ENCODE results near the gene KDELR3. TPM values are rescaled to one million over a fixed set of nuclear protein-coding genes. Genes with fewer than 3 reads are reported as not detected.

Gene KDELR3
- total RNA-seq, 4 donors from 2014 or later, result 3.5 to 12.9 (median 7.0) TPM

DNA sequence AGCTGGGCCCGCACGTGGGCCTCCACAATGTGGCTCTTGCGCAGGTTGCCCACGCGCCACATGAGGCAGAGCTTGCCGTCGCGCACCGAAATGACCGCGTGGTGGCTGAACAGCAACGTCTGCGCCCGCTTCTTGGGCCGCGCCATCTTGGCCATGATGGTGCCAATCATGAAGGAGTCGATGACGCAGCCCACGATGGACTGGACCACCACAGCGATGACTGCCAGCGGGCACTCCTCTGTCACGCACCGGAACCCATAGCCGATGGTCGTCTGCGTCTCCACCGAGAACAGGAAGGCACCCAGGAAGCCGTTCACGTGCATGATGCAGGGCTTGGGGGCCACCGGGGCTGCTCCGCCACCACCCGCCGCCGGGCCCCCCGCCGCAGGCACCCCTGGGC is 40.4 kb upstream of the KDELR3 start:
- DNase-seq (ENCODE audit: extremely low spot score), result no peak
- Histone ChIP-seq H3K36me3 (peaks cover 0 to 5% (median 0%) of the 10 kb centered on the region in 4 donors), H3K4me1 (peaks cover 0 to 7% (median 5%) of the 10 kb centered on the region in 4 donors), H3K27me3 (no peaks in the 10 kb centered on the region), H3K27ac (replicated peaks in 1 of 4) (no peak overlapping the region), H3K4me3 (no peak overlapping the region), H3K9me3 (no peaks in the 10 kb centered on the region)
- TF ChIP-seq EP300 (IDR thresholded peaks at IDR 0.05) (no peak), POLR2A (IDR thresholded peaks at IDR 0.05; ENCODE audit: low read depth) (no peak), POLR2AphosphoS5 (IDR thresholded peaks at IDR 0.05) (no peak)
- TF ChIP-seq, protein P1, sequence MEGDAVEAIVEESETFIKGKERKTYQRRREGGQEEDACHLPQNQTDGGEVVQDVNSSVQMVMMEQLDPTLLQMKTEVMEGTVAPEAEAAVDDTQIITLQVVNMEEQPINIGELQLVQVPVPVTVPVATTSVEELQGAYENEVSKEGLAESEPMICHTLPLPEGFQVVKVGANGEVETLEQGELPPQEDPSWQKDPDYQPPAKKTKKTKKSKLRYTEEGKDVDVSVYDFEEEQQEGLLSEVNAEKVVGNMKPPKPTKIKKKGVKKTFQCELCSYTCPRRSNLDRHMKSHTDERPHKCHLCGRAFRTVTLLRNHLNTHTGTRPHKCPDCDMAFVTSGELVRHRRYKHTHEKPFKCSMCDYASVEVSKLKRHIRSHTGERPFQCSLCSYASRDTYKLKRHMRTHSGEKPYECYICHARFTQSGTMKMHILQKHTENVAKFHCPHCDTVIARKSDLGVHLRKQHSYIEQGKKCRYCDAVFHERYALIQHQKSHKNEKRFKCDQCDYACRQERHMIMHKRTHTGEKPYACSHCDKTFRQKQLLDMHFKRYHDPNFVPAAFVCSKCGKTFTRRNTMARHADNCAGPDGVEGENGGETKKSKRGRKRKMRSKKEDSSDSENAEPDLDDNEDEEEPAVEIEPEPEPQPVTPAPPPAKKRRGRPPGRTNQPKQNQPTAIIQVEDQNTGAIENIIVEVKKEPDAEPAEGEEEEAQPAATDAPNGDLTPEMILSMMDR (IDR thresholded peaks at IDR 0.05), result no peak
- 87% methylated on average over 5 of the region's 36 CpGs for WGBS
- intact Hi-C loops (cut with DNase I), result no loop called here

DNA sequence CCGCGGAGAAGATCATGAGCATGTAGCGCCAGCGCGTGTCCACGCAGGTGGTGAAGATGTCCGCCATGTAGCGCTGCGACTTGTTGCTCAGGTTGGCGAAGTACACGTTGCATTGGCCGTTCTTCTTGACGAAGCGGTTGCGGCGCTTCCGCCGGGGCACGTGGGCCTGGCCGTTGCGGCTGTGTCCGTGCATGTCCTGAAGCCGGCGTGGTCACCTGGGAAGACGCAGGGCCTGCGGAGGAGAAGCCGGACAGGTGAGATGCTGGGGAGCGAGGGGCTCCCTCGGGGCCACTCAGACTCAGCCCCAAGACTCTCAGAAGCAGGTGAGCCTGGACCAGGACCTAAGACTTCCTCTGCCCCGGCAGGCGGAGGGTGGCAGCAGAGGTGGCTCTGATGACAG is 40.0 kb upstream of the KDELR3 start:
- no peak for DNase-seq (ENCODE audit: extremely low spot score)
- no peaks in the 10 kb centered on the region for H3K27me3 ChIP-seq
- 97% methylated on average over 25 of the region's 31 CpGs for WGBS
- intact Hi-C loops (cut with DNase I), result no loop called here
- no peak overlapping the region for H3K4me3 ChIP-seq
- TF ChIP-seq EP300 (IDR thresholded peaks at IDR 0.05) (no peak), POLR2A (IDR thresholded peaks at IDR 0.05; ENCODE audit: low read depth) (no peak), POLR2AphosphoS5 (IDR thresholded peaks at IDR 0.05) (no peak)
- TF ChIP-seq, protein P1 (IDR thresholded peaks at IDR 0.05), result no peak
- no peaks in the 10 kb centered on the region for H3K9me3 ChIP-seq
- H3K4me1 ChIP-seq, result peaks cover 0 to 7% (median 4%) of the 10 kb centered on the region in 4 donors
- H3K27ac ChIP-seq (replicated peaks in 1 of 4), result no peak overlapping the region
- peaks cover 0 to 5% (median 0%) of the 10 kb centered on the region in 4 donors for H3K36me3 ChIP-seq

DNA sequence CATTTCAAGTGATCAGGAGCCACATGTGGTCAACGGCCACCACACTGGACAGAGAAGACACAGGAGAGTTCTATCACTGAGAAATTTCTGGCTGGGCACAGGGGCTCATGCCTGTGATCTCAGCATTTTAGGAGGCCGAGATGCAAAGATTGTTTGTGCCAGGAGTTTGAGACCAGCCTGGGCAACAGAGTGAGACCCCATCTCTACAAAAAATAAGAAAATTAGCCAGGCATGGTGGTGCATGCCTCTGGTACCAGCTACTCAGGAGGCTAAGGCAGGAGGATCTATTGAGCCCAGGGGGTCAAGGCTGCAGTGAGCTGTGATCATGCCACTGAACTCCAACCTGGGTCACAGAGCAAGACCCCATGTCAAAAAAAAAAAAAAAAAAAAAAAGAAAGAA is 39.2 kb upstream of the KDELR3 start:
- H3K4me1 ChIP-seq, result peaks cover 0 to 7% (median 3%) of the 10 kb centered on the region in 4 donors
- no peaks in the 10 kb centered on the region for H3K9me3 ChIP-seq
- 94% methylated on average over 2 of the region's 2 CpGs for WGBS
- no peak for DNase-seq (ENCODE audit: extremely low spot score)
- intact Hi-C loops (cut with DNase I), result no loop called here
- H3K4me3 ChIP-seq, result no peak overlapping the region
- H3K27ac ChIP-seq (replicated peaks in 1 of 4), result no peak overlapping the region
- TF ChIP-seq POLR2A (IDR thresholded peaks at IDR 0.05; ENCODE audit: low read depth), result no peak
- TF ChIP-seq EP300 (IDR thresholded peaks at IDR 0.05), result no peak
- H3K36me3 ChIP-seq, result peaks cover 0 to 5% (median 0%) of the 10 kb centered on the region in 4 donors
- H3K27me3 ChIP-seq, result no peaks in the 10 kb centered on the region

DNA sequence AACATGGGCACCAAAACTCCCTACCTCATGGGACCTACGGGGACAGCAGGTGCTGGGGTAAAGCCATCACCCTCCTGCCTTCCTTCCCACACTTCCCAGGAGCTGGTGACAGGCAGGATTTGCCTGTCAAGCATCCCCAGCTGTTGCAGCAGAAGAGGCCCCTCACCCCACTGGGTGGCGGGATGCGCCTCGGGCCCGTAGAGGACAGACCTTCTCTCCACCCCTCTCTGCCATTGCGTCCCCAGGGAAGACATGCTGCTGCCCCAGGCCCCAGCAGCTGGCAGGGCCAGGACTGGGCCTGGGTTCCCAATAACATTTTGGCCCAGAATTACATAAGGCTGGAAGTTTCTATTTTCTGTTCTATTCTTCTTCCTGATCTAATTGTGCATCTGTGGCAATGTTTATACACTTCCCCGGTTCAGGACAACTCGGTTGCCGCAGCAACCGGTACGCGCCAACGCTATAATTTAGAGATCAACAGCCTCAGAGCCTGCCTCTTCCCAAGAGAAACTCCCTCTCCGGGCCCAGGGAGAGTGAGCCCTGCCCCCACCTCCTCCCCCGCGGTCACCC is 38.3 kb upstream of the KDELR3 start:
- no peak for DNase-seq (ENCODE audit: extremely low spot score)
- WGBS, result 52% methylated on average over 16 of the region's 16 CpGs
- Histone ChIP-seq H3K4me3 (no peak overlapping the region), H3K4me1 (peaks cover 0 to 7% (median 3%) of the 10 kb centered on the region in 4 donors), H3K36me3 (peaks cover 0 to 5% (median 0%) of the 10 kb centered on the region in 4 donors), H3K27ac (replicated peaks in 1 of 4) (no peak overlapping the region), H3K9me3 (no peaks in the 10 kb centered on the region), H3K27me3 (peaks cover 0 to 4% (median 0%) of the 10 kb centered on the region in 4 donors)
- TF ChIP-seq POLR2A (IDR thresholded peaks at IDR 0.05; ENCODE audit: low read depth) (no peak), POLR2AphosphoS5 (IDR thresholded peaks at IDR 0.05) (no peak), EP300 (IDR thresholded peaks at IDR 0.05) (no peak)
- TF ChIP-seq, protein P1 (IDR thresholded peaks at IDR 0.05), result no peak
- intact Hi-C loops (cut with DNase I), result no loop called here

DNA sequence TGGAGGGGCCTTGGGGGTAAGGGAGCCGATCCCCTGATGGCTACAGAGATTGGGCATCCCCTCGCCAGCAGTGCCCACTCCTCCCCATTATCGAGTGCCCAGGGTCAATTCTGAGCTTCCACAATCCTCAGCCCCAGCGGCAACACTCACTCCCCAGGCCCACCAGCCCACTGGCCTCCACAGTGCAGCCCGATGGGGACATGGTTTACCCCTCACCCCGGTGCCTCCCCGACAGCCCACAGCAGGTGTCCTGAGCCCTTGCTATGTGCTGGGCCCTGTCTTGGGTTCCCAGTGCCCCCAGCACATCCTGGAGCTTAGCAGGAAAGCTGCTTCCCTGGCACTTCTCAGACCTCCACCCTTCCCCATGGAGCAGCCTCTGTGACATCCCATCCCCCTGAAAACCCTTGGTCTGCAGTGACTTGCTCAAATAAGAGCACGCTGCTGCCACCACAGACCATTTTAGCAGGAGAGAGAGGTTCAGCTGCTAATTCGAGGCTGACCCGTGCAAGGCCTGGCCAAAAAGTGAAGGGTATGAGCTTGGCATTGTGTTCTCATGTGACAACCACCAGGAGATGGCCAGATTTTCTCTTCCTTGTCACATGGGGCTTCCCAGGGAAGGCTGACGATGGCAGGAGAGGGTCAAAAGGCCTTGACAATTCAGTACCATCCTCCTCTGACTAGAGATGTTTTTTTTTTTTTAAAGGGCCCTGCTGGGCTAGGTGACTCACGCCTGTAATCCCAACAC is 36.5 kb upstream of the KDELR3 start:
- Histone ChIP-seq H3K27ac (replicated peaks in 1 of 4) (no peak overlapping the region), H3K27me3 (peaks cover 0 to 6% (median 0%) of the 10 kb centered on the region in 4 donors), H3K36me3 (peaks cover 0 to 5% (median 0%) of the 10 kb centered on the region in 4 donors), H3K4me1 (peaks cover 0 to 7% (median 5%) of the 10 kb centered on the region in 4 donors), H3K9me3 (no peaks in the 10 kb centered on the region), H3K4me3 (no peak overlapping the region)
- TF ChIP-seq, protein P1 (IDR thresholded peaks at IDR 0.05), result no peak
- TF ChIP-seq POLR2A (IDR thresholded peaks at IDR 0.05; ENCODE audit: low read depth) (no peak), EP300 (IDR thresholded peaks at IDR 0.05) (no peak), POLR2AphosphoS5 (IDR thresholded peaks at IDR 0.05) (no peak)
- 89% methylated on average over 6 of the region's 12 CpGs for WGBS
- DNase-seq (ENCODE audit: extremely low spot score), result no peak
- intact Hi-C loops (cut with DNase I), result no loop called here

All from esophagus muscularis mucosa (tissue), 4 donors.